HFFc6 (cell line): ENCODE results near the gene VENTX. TPM values are rescaled to one million over a fixed set of nuclear protein-coding genes. Genes with fewer than 3 reads are reported as not detected.

Source experiments
- DNase-seq: peaks from one replicate; pipeline ENCODE4 v3.0.0-alpha.2; 2018
- H3K27ac Mint-ChIP-seq: 2 replicates; pipeline ENCODE4 v1.8.0; 2020; ENCODE audit warnings: mild to moderate bottlenecking, mixed read lengths
- H3K27me3 Mint-ChIP-seq: 2 replicates; pipeline ENCODE4 v1.8.0; 2021; ENCODE audit warnings: mild to moderate bottlenecking, moderate library complexity, mixed read lengths; ENCODE audit not compliant: insufficient read depth
- H3K36me3 Mint-ChIP-seq: 2 replicates; pipeline ENCODE4 v1.8.0; 2021; ENCODE audit warnings: low read depth, mixed read lengths
- H3K4me1 Mint-ChIP-seq: 2 replicates; pipeline ENCODE4 v1.8.0; 2020; ENCODE audit warnings: low read depth, mixed read lengths
- H3K4me3 Mint-ChIP-seq: 2 replicates; pipeline ENCODE4 v1.8.0; 2020; ENCODE audit warnings: mild to moderate bottlenecking, moderate library complexity, mixed read lengths
- H3K9me3 Mint-ChIP-seq: 2 replicates; pipeline ENCODE4 v1.8.0; 2020; ENCODE audit warnings: mild to moderate bottlenecking, mixed read lengths
- total RNA-seq, 6 experiments: library from RNA; stranded (reverse); fragmentation: NEBNext Ultra II Directional; extraction: Animal tissue kit (Norgen Biotek cat#: 25700); gene quantifications; 2 replicates in 1 of 6; 3 replicates in 5 of 6; pipeline ENCODE4 v1.2.3, GENCODE V29; 2021
- TF ChIP-seq, protein P1 (sequence below): fragments of 200-600 bp; sonication (generic); IDR thresholded peaks from 2 replicates; pipeline ENCODE4 v1.5.0; 2021; ENCODE audit warnings: antibody characterized with exemption, mild to moderate bottlenecking

Gene VENTX
- total RNA-seq, 6 experiments from 2014 or later = not detected

DNA sequence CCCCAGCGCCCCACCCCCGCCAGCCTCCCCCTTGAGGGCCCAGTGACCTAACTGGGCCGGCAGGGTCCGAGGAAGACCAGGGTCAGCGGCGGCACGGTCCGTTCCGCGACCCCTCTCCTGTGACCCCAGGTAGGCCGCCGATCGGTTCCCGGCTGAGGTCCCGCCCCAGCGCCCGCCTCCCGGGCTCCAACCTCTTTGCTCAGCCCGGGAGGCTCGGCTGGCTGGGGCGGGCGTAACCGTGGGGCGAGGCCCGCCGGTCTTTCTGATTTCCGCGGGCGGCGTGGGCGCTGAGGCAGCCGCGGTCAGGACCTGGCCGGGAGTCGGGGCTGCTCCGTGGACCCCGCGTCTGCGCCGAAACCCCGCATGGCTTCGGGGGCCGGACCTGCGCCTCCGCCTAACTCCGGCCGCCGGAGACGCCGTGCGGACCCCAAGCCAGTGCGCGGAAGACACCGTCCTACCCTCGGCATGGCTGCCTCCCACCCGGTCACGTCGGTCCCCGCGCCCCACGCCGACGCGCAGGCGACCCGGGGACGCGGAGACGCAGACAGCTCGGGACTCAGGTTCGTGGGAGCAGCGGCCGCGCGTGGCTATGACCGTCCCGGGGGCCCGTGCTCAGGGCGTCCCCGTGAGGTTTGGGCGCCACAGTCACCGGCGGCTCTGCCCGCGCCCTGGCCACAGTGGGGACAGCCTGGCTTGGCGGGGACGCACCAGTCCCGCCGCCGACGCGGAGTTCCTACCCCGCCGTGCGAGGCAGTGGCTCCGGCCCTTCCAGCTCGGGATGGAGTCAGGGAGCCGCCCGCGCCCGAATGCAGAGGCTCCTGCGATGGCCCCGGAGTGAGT lies 1.0 kb upstream of the VENTX start:
- Mint-ChIP-seq H3K27ac (no peak overlapping the region), H3K27me3 (peaks cover 33% of the 10 kb centered on the region), H3K4me1 (no peaks in the 10 kb centered on the region), H3K4me3 (no peak overlapping the region), H3K36me3 (no peaks in the 10 kb centered on the region), H3K9me3 (no peaks in the 10 kb centered on the region)
- TF ChIP-seq, protein P1, sequence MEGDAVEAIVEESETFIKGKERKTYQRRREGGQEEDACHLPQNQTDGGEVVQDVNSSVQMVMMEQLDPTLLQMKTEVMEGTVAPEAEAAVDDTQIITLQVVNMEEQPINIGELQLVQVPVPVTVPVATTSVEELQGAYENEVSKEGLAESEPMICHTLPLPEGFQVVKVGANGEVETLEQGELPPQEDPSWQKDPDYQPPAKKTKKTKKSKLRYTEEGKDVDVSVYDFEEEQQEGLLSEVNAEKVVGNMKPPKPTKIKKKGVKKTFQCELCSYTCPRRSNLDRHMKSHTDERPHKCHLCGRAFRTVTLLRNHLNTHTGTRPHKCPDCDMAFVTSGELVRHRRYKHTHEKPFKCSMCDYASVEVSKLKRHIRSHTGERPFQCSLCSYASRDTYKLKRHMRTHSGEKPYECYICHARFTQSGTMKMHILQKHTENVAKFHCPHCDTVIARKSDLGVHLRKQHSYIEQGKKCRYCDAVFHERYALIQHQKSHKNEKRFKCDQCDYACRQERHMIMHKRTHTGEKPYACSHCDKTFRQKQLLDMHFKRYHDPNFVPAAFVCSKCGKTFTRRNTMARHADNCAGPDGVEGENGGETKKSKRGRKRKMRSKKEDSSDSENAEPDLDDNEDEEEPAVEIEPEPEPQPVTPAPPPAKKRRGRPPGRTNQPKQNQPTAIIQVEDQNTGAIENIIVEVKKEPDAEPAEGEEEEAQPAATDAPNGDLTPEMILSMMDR = no peak
- no peak for DNase-seq

DNA sequence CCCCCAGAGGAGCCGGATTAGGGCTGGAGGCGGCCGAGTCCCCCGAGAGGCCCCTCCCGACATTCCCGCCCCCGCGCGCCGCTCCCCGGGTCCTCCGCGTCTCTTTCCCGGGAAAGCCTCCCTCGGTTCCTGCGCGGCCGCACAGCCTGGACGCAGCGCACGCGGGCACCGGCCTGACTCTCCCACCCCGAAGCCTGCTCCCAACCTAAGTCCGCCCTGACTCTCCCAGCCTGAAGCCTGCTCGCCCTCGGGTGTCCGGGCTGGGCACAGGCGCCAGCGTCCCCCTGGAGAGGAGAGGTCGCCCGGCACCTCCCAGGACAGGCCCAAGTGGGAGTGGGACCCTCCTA lies 441 bp upstream of the VENTX start:
- Mint-ChIP-seq H3K4me3 (no peak overlapping the region), H3K4me1 (no peaks in the 10 kb centered on the region), H3K27ac (no peak overlapping the region), H3K9me3 (no peaks in the 10 kb centered on the region), H3K27me3 (peaks cover 28% of the 10 kb centered on the region), H3K36me3 (no peaks in the 10 kb centered on the region)
- TF ChIP-seq, protein P1 = no peak
- no peak for DNase-seq

DNA sequence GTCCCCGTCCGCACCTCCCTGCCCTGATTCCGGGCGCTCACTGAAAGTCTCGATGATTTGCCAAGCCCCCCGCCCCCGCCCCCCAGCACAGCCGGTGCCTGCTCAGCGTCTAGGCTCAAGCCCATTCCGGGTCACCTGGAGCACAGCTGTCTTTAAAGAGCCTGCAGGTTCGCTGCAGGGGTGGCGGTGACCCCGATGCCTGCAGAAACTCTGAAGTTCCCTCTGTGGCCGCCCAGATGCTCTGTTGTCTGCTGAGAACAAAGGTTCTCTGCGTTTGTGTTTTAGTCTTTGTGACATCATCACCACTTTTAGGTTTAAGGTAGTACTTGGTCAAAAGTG lies 780 bp downstream of the VENTX start:
- H3K36me3 Mint-ChIP-seq = no peaks in the 10 kb centered on the region
- no peak overlapping the region for H3K4me3 Mint-ChIP-seq
- DNase-seq = no peak
- H3K27me3 Mint-ChIP-seq = peaks cover 22% of the 10 kb centered on the region
- no peaks in the 10 kb centered on the region for H3K9me3 Mint-ChIP-seq
- no peak overlapping the region for H3K27ac Mint-ChIP-seq
- H3K4me1 Mint-ChIP-seq = peaks cover 7% of the 10 kb centered on the region
- TF ChIP-seq, protein P1 = no peak

DNA sequence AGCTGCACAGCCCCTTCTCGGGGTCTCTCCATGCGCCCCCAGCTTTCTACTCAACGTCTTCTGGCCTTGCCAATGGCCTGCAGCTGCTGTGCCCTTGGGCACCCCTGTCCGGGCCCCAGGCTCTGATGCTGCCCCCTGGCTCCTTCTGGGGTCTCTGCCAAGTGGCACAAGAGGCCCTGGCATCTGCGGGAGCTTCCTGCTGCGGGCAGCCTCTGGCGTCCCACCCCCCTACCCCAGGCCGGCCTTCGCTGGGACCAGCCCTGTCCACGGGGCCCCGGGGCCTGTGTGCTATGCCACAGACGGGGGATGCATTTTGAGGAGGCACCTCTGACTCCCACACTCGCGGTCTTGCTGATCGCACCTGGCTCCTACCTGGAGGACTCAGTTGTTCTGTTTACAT lies 2.3 kb downstream of the VENTX start:
- no peak overlapping the region for H3K4me3 Mint-ChIP-seq
- no peaks in the 10 kb centered on the region for H3K9me3 Mint-ChIP-seq
- H3K27ac Mint-ChIP-seq = no peak overlapping the region
- no peak for DNase-seq
- H3K36me3 Mint-ChIP-seq = no peaks in the 10 kb centered on the region
- peaks cover 21% of the 10 kb centered on the region for H3K27me3 Mint-ChIP-seq
- TF ChIP-seq, protein P1 = no peak
- H3K4me1 Mint-ChIP-seq = peaks cover 7% of the 10 kb centered on the region

DNA sequence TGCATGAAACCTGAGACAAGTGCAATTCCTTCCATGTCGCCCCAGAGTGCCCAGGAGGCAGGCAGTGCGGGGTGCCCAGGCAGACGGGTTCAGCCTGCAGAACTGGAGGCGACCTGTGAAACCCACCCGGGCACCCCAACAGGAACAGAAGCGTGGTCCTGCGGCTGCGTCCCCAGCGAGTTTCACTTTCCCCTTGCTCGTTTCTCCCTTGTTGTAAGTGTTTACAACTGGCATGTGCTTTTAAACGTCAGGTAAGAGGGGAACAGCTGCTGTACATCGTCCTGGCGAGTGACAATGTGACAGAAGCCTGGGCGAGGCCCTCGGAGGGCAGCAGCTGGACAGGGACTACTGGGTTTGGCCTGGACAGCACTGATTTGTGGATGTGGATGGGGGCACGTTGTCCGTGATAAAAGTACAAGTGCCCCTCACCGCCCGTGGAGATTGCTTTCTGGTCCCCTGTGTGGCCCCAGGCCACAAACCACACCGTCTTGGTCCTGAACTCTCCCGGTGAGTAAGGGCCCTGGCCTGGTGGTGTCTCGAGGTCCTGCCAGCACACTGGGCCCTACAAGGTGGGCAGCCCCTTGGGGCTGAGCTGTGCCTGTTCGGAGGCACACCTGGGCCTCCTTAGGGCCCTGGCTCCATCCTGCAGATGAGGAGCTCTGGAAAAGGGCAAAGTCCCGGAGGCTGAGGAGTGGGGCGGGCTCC lies 4.0 kb downstream of the VENTX start:
- Mint-ChIP-seq H3K27ac (no peak overlapping the region), H3K36me3 (no peaks in the 10 kb centered on the region), H3K4me1 (peaks cover 7% of the 10 kb centered on the region), H3K27me3 (peaks cover 21% of the 10 kb centered on the region), H3K9me3 (no peaks in the 10 kb centered on the region), H3K4me3 (no peak overlapping the region)
- TF ChIP-seq, protein P1 = no peak
- DNase-seq = no peak
